GM19397 (cell line): Measurements from ENCODE around the gene APOBEC3C.
"Not testable (repeated sequence)": the region's sequence is repeated elsewhere in the genome, so short reads cannot be mapped to it uniquely, and the experiment has no call there.

Experiments used
- ATAC-seq: cut with Tn5 transposase; IDR thresholded peaks from one replicate; pipeline ENCODE4 v1.9.1; 2021; ENCODE audit warnings: mild to moderate bottlenecking, moderate library complexity; ENCODE audit not compliant: unreplicated experiment

The APOBEC3C gene

GRCh38 chr22:39020021-39020651 is 6.1 kb downstream of the APOBEC3C start:
- ATAC-seq, result not testable (repeated sequence)

GRCh38 chr22:39021552-39022250 is 7.6 kb downstream of the APOBEC3C start:
- ATAC-seq, result no peak

- ATAC-seq, result no peak
Observed at GRCh38 chr22:39024519-39025308, 10.7 kb downstream of the APOBEC3C start.

- ATAC-seq, result no peak
Observed at GRCh38 chr22:39026509-39027150, 12.6 kb downstream of the APOBEC3C start.

- ATAC-seq, result no peak
Observed at GRCh38 chr22:39027717-39028116, 13.7 kb downstream of the APOBEC3C start.

- ATAC-seq, result no peak
Observed at GRCh38 chr22:39028281-39028680, 14.2 kb downstream of the APOBEC3C start.

GRCh38 chr22:39029227-39029626 is 15.2 kb downstream of the APOBEC3C start:
- no peak for ATAC-seq

GRCh38 chr22:39030705-39031104 is 16.6 kb downstream of the APOBEC3C start:
- no peak for ATAC-seq

- not testable (repeated sequence) for ATAC-seq
Observed at GRCh38 chr22:39031434-39032295, 17.6 kb downstream of the APOBEC3C start.

- not testable (repeated sequence) for ATAC-seq
Observed at GRCh38 chr22:39037071-39037470, 23.0 kb downstream of the APOBEC3C start.

- no peak for ATAC-seq
Observed at GRCh38 chr22:39039306-39040126, 25.5 kb downstream of the APOBEC3C start.

GRCh38 chr22:39040155-39040537 is 26.1 kb downstream of the APOBEC3C start:
- ATAC-seq, result not testable (repeated sequence)

GRCh38 chr22:39040538-39041296 is 26.7 kb downstream of the APOBEC3C start, which contains the start of gene APOBEC3F:
APOBEC3F (plus strand) TSS chr22:39040864; CDS start chr22:39040961, 97 bp downstream.
- peak; percentile 89 for ATAC-seq

GRCh38 chr22:39041908-39042307 is 27.9 kb downstream of the APOBEC3C start:
- no peak for ATAC-seq

GRCh38 chr22:39043063-39043462 is 29.0 kb downstream of the APOBEC3C start:
- ATAC-seq, result not testable (repeated sequence)

- ATAC-seq, result not testable (repeated sequence)
Observed at GRCh38 chr22:39045136-39045535, 31.1 kb downstream of the APOBEC3C start.

GRCh38 chr22:39049486-39049885 is 35.4 kb downstream of the APOBEC3C start:
- ATAC-seq, result not testable (repeated sequence)

- not testable (repeated sequence) for ATAC-seq
Observed at GRCh38 chr22:39051844-39052495, 37.9 kb downstream of the APOBEC3C start.
